ENCODE data around the gene ANKRD55. TPM values are rescaled to one million over a fixed set of nuclear protein-coding genes. Genes with fewer than 3 reads are reported as not detected.

The ANKRD55 gene
- total and polyA plus RNA-seq, 2 of the 8 experiments (the other 6 are each of a cell fraction or from before 2014, with no cell fraction given) = not detected

- no peak for TF ChIP-seq CEBPB (IDR thresholded peaks at IDR 0.05; ENCODE audit: low read depth, low read length)
- TF ChIP-seq TAF1 (IDR thresholded peaks at IDR 0.05; ENCODE audit: low read depth, low read length) = no peak
- TF ChIP-seq GTF2F1 (IDR thresholded peaks at IDR 0.05; ENCODE audit: borderline replicate concordance, low read depth, low read length) = no peak
- no peak for TF ChIP-seq ZNF274 (IDR thresholded peaks at IDR 0.05; ENCODE audit: borderline replicate concordance, extremely low read depth, low read length)
- Histone ChIP-seq H3K14ac (ENCODE audit: insufficient read length) (no peak overlapping the region), H3K18ac (ENCODE audit: extremely low read depth, low read length) (no peak overlapping the region), H2AFZ (ENCODE audit: low read length) (no peak overlapping the region), H3K4me3 (ENCODE audit: extremely low read depth in 1 of 4, insufficient read depth in 2 of 4, low read depth in 3 of 4, low read length in 4 of 4) (no peak overlapping the region), H3K4me2 (ENCODE audit: insufficient read depth in 1 of 2, low read depth in 2 of 2, low read length in 2 of 2) (no peak overlapping the region), H4K8ac (ENCODE audit: extremely low read depth, insufficient read depth, low read length) (no peak overlapping the region), H2BK5ac (ENCODE audit: low read depth, low read length) (no peak overlapping the region), H3K79me2 (ENCODE audit: control insufficient read depth in 1 of 2, insufficient read depth in 2 of 2, low read length in 2 of 2) (no peaks in the 10 kb centered on the region), H2BK120ac (replicated peaks; ENCODE audit: low read depth, low read length) (no peak overlapping the region), H4K5ac (ENCODE audit: insufficient read length, low read depth, low read length) (no peak overlapping the region), H3K4ac (replicated peaks; ENCODE audit: insufficient read length, low read depth, low read length) (no peak overlapping the region), H3K56ac (replicated peaks; ENCODE audit: insufficient read length, low read depth, low read length) (no peak overlapping the region), H2AK5ac (ENCODE audit: low read depth, low read length) (no peak overlapping the region), H2BK15ac (ENCODE audit: low read length) (no peak overlapping the region), H2BK20ac (ENCODE audit: low read length) (no peak overlapping the region), H4K91ac (replicated peaks; ENCODE audit: insufficient read length, low read length) (no peak overlapping the region), H3K79me1 (ENCODE audit: low read depth, low read length) (no peaks in the 10 kb centered on the region), H3K36me3 (ENCODE audit: control insufficient read depth in 2 of 4, insufficient read depth in 4 of 4, low read length in 3 of 4) (no peaks in the 10 kb centered on the region), H3K23ac (ENCODE audit: insufficient read length) (no peak overlapping the region), H3K27me3 (replicated peaks in 1 of 4; ENCODE audit: control insufficient read depth in 3 of 4, extremely low read depth in 1 of 4, insufficient read depth in 3 of 4, low read length in 3 of 4) (no peaks in the 10 kb centered on the region), H3K9ac (replicated peaks in 1 of 4; ENCODE audit: extremely low read depth in 1 of 4, low read depth in 3 of 4, low read length in 3 of 4) (no peak overlapping the region), H3K4me1 (replicated peaks in 1 of 4; ENCODE audit: control insufficient read depth in 3 of 4, insufficient read depth in 4 of 4, low read length in 3 of 4) (no peaks in the 10 kb centered on the region), H3K27ac (ENCODE audit: low read depth, low read length) (no peak overlapping the region), H3K9me3 (ENCODE audit: insufficient read depth in 2 of 2, low read depth in 1 of 2, low read length in 1 of 2) (no peaks in the 10 kb centered on the region), H4K20me1 (replicated peaks in 1 of 2; ENCODE audit: control insufficient read depth in 1 of 2, insufficient read depth in 2 of 2, low read length in 2 of 2) (no peaks in the 10 kb centered on the region), H3K23me2 (ENCODE audit: low read depth, low read length) (no peaks in the 10 kb centered on the region; the same call in 1 of the 2 replicates), H2BK12ac (ENCODE audit: low read depth, low read length) (no peak overlapping the region)
- DNase-seq (ENCODE audit: low read depth in 1 of 2, low spot score in 2 of 2) (no peak), FAIRE-seq (no peak)
- CTCF ChIA-PET (ENCODE audit: partially characterized antibody) = interaction anchor here (1.3 kb wide), 1 partner anchor 131 kb away, joined by 3 read pairs; no protein-coding TSS in a partner anchor
- POLR2A ChIA-PET (ENCODE audit: partially characterized antibody) = no interaction called here
- WGBS, 2 experiments (ENCODE audit: extremely low coverage in 1 of 2, insufficient coverage in 1 of 2, insufficient read length in 1 of 2, insufficient replicate concordance in 2 of 2, low coverage in 1 of 2, low lambda C conversion rate in 2 of 2, missing lambda C conversion rate in 1 of 2) = 93% methylated on average over 2 of the region's 2 CpGs; no CpG with 5 or more reads in 1 of the 2 experiments
Observed at GRCh38 chr5:56064984-56065383, 168.1 kb downstream of the ANKRD55 start.
